ENCODE results near the gene GNG14. TPM values are rescaled to one million over a fixed set of nuclear protein-coding genes. Genes with fewer than 3 reads are reported as not detected.

Gene GNG14
- total RNA-seq, 1 experiment from 2014 or later = not detected

DNA sequence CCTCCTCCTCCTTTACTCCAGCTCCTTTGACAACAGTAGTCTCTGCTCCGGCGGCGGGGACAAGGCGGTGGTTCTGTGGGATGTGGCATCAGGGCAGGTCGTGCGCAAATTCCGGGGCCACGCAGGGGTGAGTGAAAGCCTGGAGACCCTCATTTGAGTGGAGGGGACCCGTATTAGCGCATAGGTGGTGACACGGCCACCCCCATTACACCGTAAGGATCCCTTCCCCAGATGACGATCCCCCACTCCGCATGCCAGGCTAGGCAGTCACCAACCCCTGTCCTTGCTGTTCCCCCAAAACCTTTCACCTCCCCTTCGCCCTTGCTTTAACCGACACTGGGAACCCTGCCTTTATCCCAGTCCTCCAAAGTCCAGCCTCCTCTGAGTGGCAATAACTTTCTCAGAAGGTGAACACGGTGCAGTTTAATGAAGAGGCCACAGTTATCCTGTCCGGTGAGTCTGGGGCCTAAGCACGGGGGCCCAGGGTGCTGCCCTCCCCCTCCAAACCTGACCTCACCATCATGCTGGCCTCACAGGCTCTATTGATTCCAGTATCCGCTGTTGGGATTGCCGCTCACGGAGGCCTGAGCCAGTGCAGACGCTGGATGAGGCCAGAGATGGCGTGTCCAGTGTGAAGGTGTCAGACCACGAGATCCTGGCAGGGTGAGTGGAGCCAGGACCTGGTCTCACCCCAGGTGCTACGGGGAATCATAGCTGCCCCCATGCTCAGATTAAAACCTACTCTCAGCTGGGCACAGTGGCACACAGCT, 17.5 kb upstream of the GNG14 start:
- no TSS peak for BruUV-seq (replicated peaks)
- Histone ChIP-seq H3K9me3 (ENCODE audit: control insufficient read depth in 1 of 2, insufficient read depth in 1 of 2, low read depth in 1 of 2, low read length in 2 of 2) (no peaks in the 10 kb centered on the region), H3K27me3 (ENCODE audit: insufficient read depth, low read length) (no peaks in the 10 kb centered on the region), H3K9me2 (ENCODE audit: insufficient read depth) (no peaks in the 10 kb centered on the region), H3K4me1 (ENCODE audit: control insufficient read depth in 1 of 2, insufficient read depth in 2 of 2, low read length in 2 of 2) (peaks cover 19 to 35% of the 10 kb centered on the region in 2 experiments), H3K9ac (ENCODE audit: low read length) (peak overlapping the region; percentile 90), H4K20me1 (ENCODE audit: insufficient read depth) (no peaks in the 10 kb centered on the region), H3K27ac (ENCODE audit: low read depth, low read length) (peak overlapping the region; percentile 88), H3K4me2 (ENCODE audit: low read length) (peak overlapping the region; percentile 92), H3K36me3 (ENCODE audit: control insufficient read depth in 1 of 2, insufficient read depth in 2 of 2, low read length in 2 of 2) (peaks cover 7 to 22% of the 10 kb centered on the region in 2 experiments; a peak in 3 of 4 replicates), H3K79me2 (ENCODE audit: insufficient read depth, low read length) (peaks cover 30% of the 10 kb centered on the region; the same call in 1 of the 2 replicates), H3K4me3 (replicated peaks in 1 of 2; ENCODE audit: low read depth in 1 of 2, low read length in 2 of 2) (peak overlapping the region; percentile 95 to 98), H2AFZ (ENCODE audit: low read depth, low read length, poor library complexity, severe bottlenecking) (no peak overlapping the region)
- no peak for DNase-seq (ENCODE audit: low read depth, low spot score)
- intact Hi-C loops (cut with micrococcal nuclease) = no loop called here
- CTCF ChIA-PET = no interaction called here
- POLR2A ChIA-PET = no interaction called here
- ATAC-seq = no peak
- TF ChIP-seq ZNF274 (IDR thresholded peaks at IDR 0.05; ENCODE audit: low read depth, low read length) (no peak), EGR1 (IDR thresholded peaks at IDR 0.05; ENCODE audit: low read depth) (no peak)
- RAD21 ChIA-PET (ENCODE audit: low non-redundant PET in 1 of 2, low total read pairs in 2 of 2, uncharacterized antibody in 2 of 2, unreplicated experiment in 2 of 2) = no interaction called here

DNA sequence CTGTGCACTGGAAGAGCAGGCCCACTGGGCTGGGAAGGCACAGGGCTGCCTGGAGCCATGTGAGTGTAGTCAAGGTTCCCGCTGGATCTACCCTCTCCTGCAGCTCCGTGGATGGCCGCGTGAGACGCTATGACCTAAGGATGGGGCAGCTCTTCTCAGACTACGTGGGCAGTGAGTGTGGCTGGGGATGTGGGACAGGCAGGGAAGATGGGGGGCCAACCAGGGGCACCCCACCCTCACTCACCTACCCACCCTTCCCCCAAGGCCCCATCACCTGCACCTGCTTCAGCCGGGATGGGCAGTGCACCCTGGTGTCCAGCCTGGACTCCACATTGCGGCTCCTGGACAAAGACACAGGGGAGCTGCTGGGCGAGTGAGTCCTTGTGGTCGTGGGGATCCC, 15.1 kb upstream of the GNG14 start:
- POLR2A ChIA-PET = no interaction called here
- intact Hi-C loops (cut with micrococcal nuclease) = loop anchor here (1.0 kb wide), 1 partner anchor 108 kb away; no protein-coding TSS in a partner anchor
- RAD21 ChIA-PET (ENCODE audit: low non-redundant PET in 1 of 2, low total read pairs in 2 of 2, uncharacterized antibody in 2 of 2, unreplicated experiment in 2 of 2) = no interaction called here

More for the DNA sequence above, 15.1 kb upstream of the GNG14 start:
- Histone ChIP-seq H2AFZ (ENCODE audit: low read depth, low read length, poor library complexity, severe bottlenecking) (no peak overlapping the region), H4K20me1 (ENCODE audit: insufficient read depth) (no peaks in the 10 kb centered on the region), H3K4me3 (replicated peaks in 1 of 2; ENCODE audit: low read depth in 1 of 2, low read length in 2 of 2) (no peak overlapping the region), H3K4me1 (ENCODE audit: control insufficient read depth in 1 of 2, insufficient read depth in 2 of 2, low read length in 2 of 2) (peaks cover 14 to 27% of the 10 kb centered on the region in 2 experiments), H3K9me2 (ENCODE audit: insufficient read depth) (no peaks in the 10 kb centered on the region), H3K27me3 (ENCODE audit: insufficient read depth, low read length) (no peaks in the 10 kb centered on the region), H3K9me3 (ENCODE audit: control insufficient read depth in 1 of 2, insufficient read depth in 1 of 2, low read depth in 1 of 2, low read length in 2 of 2) (no peaks in the 10 kb centered on the region), H3K4me2 (ENCODE audit: low read length) (no peak overlapping the region), H3K79me2 (ENCODE audit: insufficient read depth, low read length) (peaks cover 38% of the 10 kb centered on the region; the same call in 1 of the 2 replicates), H3K36me3 (ENCODE audit: control insufficient read depth in 1 of 2, insufficient read depth in 2 of 2, low read length in 2 of 2) (peaks cover 12 to 42% of the 10 kb centered on the region in 2 experiments; a peak in 3 of 4 replicates), H3K27ac (ENCODE audit: low read depth, low read length) (no peak overlapping the region), H3K9ac (ENCODE audit: low read length) (no peak overlapping the region)
- TF ChIP-seq SP1 (IDR thresholded peaks at IDR 0.05; ENCODE audit: low read depth) (no peak), CBX3 (IDR thresholded peaks at IDR 0.05; ENCODE audit: low read depth) (no peak), SRF (IDR thresholded peaks at IDR 0.05; ENCODE audit: low read depth) (no peak), YY1 (IDR thresholded peaks at IDR 0.05; ENCODE audit: extremely low read depth, insufficient replicate concordance, low read depth, low read length) (no peak), EZH2phosphoT487 (IDR thresholded peaks at IDR 0.05; ENCODE audit: borderline replicate concordance) (no peak), CEBPB (IDR thresholded peaks at IDR 0.05; ENCODE audit: low read depth) (no peak), POLR2A (IDR thresholded peaks at IDR 0.05; ENCODE audit: borderline replicate concordance, extremely low read depth, insufficient read depth, insufficient read length) (no peak), JUND (IDR thresholded peaks at IDR 0.05) (no peak), ZFX (IDR thresholded peaks at IDR 0.05) (no peak), EGR1 (IDR thresholded peaks at IDR 0.05; ENCODE audit: low read depth) (no peak), FOSL1 (IDR thresholded peaks at IDR 0.05; ENCODE audit: low read depth) (no peak)
- TF ChIP-seq, protein P1, sequence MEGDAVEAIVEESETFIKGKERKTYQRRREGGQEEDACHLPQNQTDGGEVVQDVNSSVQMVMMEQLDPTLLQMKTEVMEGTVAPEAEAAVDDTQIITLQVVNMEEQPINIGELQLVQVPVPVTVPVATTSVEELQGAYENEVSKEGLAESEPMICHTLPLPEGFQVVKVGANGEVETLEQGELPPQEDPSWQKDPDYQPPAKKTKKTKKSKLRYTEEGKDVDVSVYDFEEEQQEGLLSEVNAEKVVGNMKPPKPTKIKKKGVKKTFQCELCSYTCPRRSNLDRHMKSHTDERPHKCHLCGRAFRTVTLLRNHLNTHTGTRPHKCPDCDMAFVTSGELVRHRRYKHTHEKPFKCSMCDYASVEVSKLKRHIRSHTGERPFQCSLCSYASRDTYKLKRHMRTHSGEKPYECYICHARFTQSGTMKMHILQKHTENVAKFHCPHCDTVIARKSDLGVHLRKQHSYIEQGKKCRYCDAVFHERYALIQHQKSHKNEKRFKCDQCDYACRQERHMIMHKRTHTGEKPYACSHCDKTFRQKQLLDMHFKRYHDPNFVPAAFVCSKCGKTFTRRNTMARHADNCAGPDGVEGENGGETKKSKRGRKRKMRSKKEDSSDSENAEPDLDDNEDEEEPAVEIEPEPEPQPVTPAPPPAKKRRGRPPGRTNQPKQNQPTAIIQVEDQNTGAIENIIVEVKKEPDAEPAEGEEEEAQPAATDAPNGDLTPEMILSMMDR (IDR thresholded peaks at IDR 0.05 in 2 of 3, conservative IDR thresholded peaks at IDR 0.05 in 1 of 3; ENCODE audit: borderline replicate concordance in 1 of 3, insufficient read depth in 1 of 3, low read depth in 2 of 3, low read length in 2 of 3) = no peak
- TF ChIP-seq, protein P2, sequence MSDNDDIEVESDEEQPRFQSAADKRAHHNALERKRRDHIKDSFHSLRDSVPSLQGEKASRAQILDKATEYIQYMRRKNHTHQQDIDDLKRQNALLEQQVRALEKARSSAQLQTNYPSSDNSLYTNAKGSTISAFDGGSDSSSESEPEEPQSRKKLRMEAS (IDR thresholded peaks at IDR 0.05) = no peak
- DNase-seq (ENCODE audit: low read depth, low spot score) (no peak), ATAC-seq (no peak)
- BruUV-seq (replicated peaks) = no TSS peak
- CTCF ChIA-PET = interaction anchor here (0.6 to 1.4 kb wide), 6 partner anchors 8 to 748 kb away, joined by 3 to 5 read pairs (median 3); partner anchors contain the start of genes DHPS and ZNF700
